T-helper 1 cell treated with Interleukin-12 subunit alpha and Interleukin-12 subunit beta and Interleukin-4 antibody, amounts not matched to agents 30 ng/mL and 1 ng/mL, for 36 hours (primary cell): Measurements from ENCODE around the gene ADAMTS10. TPM values are rescaled to one million over a fixed set of nuclear protein-coding genes. Genes with fewer than 3 reads are reported as not detected.
"Not testable (repeated sequence)": the region's sequence is repeated elsewhere in the genome, so short reads cannot be mapped to it uniquely, and the experiment has no call there.

Source experiments
- intact Hi-C: fragments of 100-400 bp; cut with micrococcal nuclease; formaldehyde crosslinking; loops from one replicate; pipeline ENCODE4 v1.15.1; 2024
- total RNA-seq: library from RNA; stranded (reverse); gene quantifications from 2 replicates; pipeline ENCODE4 v1.2.3, GENCODE V29; 2022

Gene ADAMTS10
- total RNA-seq, 1 donor from 2014 or later, result 9.9 TPM

DNA sequence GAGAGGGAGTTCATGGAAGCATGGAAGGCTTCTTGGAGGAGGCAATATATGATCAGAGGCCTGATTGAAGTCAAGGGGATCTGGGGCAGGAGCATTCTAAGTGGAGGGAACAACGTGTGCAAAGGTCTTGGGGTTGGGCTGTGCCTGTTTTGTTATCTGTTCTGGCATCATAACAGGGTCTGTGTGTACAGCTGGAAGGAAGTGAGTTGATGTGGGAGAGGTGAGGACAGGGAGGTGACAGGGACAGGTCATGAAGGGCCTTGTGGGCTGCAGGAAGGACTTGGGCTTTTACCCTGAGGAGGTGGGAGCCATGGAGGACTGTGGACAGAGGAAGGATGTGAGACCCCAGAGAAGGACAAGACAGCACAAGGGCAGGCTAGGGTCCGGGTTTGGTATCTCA lies 18.7 kb upstream of the ADAMTS10 start:
- intact Hi-C loops, result no loop called here

DNA sequence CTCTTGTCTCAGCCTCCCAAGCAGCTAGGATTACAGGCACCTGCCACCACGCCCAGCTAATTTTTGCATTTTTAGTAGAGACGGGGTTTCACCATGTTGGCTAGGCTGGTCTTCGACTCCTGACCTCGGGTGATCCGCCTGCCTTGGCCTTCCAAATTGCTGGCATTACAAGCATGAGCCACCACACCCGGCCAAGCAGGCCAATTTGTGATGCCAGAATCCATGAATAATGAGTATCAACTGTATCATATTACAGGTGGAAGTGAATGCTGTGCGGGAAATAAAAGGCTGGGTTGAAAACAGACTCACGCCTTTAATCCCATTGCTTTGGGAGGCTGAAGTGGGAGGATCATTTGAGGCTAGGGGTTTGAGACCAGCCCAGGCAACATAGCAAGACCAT lies 16.3 kb upstream of the ADAMTS10 start:
- intact Hi-C loops, result no loop called here

DNA sequence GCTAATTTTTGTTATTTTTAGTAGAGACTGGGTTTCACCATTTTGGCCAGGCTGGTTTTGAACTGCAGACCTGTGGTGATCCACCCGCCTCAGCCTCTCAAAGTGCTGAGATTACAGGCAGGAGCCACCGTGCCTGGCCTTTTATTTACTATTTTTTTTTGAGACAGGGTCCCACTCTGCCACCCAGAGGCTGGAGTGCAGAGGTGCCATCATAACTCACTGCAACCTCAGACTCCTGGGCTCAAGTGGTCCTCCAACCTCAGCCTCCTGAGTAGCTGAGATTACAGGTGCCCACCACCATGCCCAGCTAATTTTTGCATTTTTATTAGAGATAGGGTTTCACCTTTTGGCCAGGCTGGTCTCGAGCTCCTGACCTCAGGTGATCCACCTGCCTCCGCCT lies 12.4 kb upstream of the ADAMTS10 start:
- intact Hi-C loops, result not testable (repeated sequence)

- intact Hi-C loops, result loop anchor here (10.0 kb wide), 1 partner anchor 356 kb away; no protein-coding TSS in a partner anchor
Measured at GRCh38 chr19:8618751-8619150, 8.2 kb upstream of the ADAMTS10 start.

GRCh38 chr19:8617984-8618383 lies 7.5 kb upstream of the ADAMTS10 start:
- intact Hi-C loops, result loop anchor here (10.0 kb wide), 1 partner anchor 357 kb away; no protein-coding TSS in a partner anchor

DNA sequence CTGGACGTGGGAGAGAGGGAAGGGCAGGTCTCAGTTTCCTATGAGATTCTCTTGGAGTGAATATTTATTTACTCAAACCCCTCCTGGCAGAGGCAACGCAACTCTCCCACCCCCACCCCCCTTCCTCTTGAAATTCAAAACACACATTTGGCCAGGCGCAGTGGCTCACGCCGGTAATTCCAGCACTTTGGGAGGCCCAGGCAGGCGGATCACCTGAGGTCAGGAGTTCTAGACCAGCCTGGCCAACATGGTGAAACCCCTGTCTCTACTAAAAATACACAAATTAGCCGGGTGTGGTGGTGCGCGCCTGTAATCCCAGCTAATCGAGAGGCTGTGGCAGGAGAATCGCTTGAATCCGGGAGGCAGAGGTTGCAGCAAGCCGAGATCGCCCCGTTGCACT lies 6.8 kb upstream of the ADAMTS10 start:
- intact Hi-C loops, result loop anchor here (10.0 kb wide), 1 partner anchor 357 kb away; no protein-coding TSS in a partner anchor

GRCh38 chr19:8616861-8617260 lies 6.3 kb upstream of the ADAMTS10 start:
- intact Hi-C loops, result loop anchor here (1.0 to 10.0 kb wide), 2 partner anchors 358 to 463 kb away; no protein-coding TSS in a partner anchor

GRCh38 chr19:8615813-8616596 lies 5.5 kb upstream of the ADAMTS10 start:
- intact Hi-C loops, result loop anchor here (1.0 to 10.0 kb wide), 4 partner anchors 26 to 464 kb away; no protein-coding TSS in a partner anchor

DNA sequence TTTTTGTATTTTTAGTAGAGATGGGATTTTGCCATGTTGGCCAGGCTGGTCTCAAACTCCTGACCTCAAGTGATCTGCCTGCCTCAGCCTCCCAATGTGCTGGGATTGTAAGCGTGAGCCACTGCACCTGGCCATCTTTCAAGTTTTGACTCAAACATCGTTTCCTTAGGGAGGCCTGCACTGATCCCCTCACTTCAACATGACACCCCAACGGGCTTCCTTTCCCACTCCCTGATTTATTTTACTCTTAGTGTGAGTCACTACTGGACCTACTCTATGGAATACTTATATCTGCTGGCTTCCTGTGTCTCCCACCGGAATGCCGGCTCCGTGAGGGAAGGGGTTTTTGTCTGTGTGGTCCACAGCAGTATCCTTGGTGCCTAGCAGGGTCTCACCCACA lies 4.5 kb upstream of the ADAMTS10 start:
- intact Hi-C loops, result loop anchor here (1.0 to 10.0 kb wide), 3 partner anchors 27 to 360 kb away; no protein-coding TSS in a partner anchor

- intact Hi-C loops, result loop anchor here (10.0 kb wide), 1 partner anchor 360 kb away; no protein-coding TSS in a partner anchor
Measured at GRCh38 chr19:8614455-8614854, 3.9 kb upstream of the ADAMTS10 start.

- intact Hi-C loops, result loop anchor here (10.0 kb wide), 1 partner anchor 362 kb away; no protein-coding TSS in a partner anchor
Measured at GRCh38 chr19:8612807-8613171, 2.3 kb upstream of the ADAMTS10 start.

GRCh38 chr19:8611877-8612806 lies 1.6 kb upstream of the ADAMTS10 start:
- intact Hi-C loops, result loop anchor here (10.0 kb wide), 1 partner anchor 363 kb away; no protein-coding TSS in a partner anchor

- intact Hi-C loops, result loop anchor here (10.0 kb wide), 1 partner anchor 363 kb away; no protein-coding TSS in a partner anchor
Measured at GRCh38 chr19:8611391-8611876, 919 bp upstream of the ADAMTS10 start.

DNA sequence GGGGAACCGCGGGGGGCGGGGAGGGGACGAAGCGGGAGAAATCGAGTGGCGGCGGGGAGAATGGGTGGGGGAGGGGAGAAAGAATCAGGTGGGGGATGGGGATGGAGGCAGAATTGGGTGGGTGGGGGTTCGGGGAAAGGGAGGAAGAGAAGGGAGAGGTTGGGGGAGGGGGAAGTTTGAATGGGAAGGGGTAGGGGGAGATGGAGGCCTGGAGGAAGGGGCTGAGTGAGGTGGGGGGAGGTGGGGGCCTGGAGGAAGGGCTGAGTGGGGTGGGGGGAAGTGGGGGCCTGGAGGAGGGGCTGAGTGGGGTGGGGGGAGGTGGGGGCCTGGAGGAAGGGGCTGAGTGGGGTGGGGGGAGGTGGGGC lies 403 bp upstream of the ADAMTS10 start:
- intact Hi-C loops, result loop anchor here (10.0 kb wide), 1 partner anchor 364 kb away; no protein-coding TSS in a partner anchor

GRCh38 chr19:8609279-8610040 lies 1.1 kb downstream of the ADAMTS10 start:
- intact Hi-C loops, result loop anchor here (10.0 kb wide), 1 partner anchor 365 kb away; no protein-coding TSS in a partner anchor

- intact Hi-C loops, result no loop called here
Measured at GRCh38 chr19:8608941-8609278, 1.6 kb downstream of the ADAMTS10 start.

- intact Hi-C loops, result no loop called here
Measured at GRCh38 chr19:8607386-8607785, 3.1 kb downstream of the ADAMTS10 start.

DNA sequence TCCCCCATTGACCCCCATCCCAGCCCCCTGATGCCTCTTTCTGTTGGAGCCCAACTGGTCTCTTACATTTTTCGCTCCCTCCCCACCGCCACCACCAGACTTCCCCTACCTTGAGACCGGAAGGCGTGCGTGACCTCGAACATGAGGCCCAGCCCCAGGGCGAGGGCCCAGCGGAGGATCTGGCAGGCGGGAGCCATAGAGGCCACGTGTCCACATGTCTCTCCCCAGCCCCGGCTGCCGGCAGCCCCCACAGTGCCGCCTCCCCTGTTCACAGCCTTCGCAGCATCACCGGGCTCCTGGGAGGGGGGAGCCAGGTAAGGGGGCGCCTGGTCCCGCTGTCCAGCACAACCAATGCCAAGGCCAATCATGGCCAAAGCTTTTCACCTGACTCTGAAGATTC lies 5.0 kb downstream of the ADAMTS10 start:
- intact Hi-C loops, result no loop called here

DNA sequence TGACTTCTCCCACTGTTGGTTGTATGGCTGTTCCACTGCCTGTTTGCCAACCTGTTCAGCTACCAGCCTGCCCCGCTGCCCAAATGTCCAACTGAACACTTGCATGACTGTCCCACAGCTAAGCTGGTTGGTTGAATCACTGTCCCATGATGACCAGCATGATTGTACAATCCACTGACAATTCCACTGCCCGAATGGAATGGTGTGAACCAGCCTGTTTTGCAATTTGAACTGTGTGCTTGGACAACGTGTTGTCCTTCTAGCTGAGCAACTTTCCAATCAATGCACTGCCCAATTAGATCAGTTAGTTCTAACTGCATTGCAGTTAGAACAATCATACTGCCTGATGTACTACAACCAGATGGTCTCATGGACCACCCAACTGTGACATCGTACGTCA lies 8.7 kb downstream of the ADAMTS10 start:
- intact Hi-C loops, result no loop called here

GRCh38 chr19:8600816-8601215 lies 9.7 kb downstream of the ADAMTS10 start:
- intact Hi-C loops, result no loop called here

DNA sequence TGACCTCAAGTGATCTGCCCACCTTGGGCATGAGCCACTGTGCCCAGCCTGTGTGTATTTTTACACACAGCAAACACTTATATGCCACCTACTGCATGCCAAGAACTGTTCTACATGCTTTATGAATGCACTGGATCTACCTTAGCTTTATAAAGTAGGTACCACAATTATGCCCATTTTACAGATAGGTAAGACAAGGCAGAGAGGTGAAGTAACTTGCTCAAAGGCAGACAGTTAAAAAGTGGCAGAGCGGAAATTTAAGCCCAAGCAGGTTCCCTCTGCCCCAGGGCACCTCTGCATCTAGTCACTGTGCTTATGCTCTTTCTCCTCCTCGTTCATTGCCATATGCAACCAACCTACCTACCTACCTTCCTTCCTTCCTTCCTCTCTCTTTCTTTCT lies 10.5 kb downstream of the ADAMTS10 start:
- intact Hi-C loops, result no loop called here
